PC-3 (cell line): Measurements from ENCODE around the gene TARS1. TPM values are rescaled to one million over a fixed set of nuclear protein-coding genes. Genes with fewer than 3 reads are reported as not detected.

Experiments
- ATAC-seq: fragments of 200-7000 bp; cut with Tn5 transposase; 2 replicates; pipeline ENCODE4 v1.9.1; 2020; ENCODE audit warnings: mild to moderate bottlenecking, moderate library complexity
- BruUV-seq: library from RNA; stranded (reverse); fragments of 400-500 nt; replicated peaks from 2 replicates; lab custom pipeline; 2021; lab: Mats Ljungman, UMichigan
- CTCF ChIA-PET: fragments of 300-600 bp; sonication (Branson Sonifier 250); formaldehyde crosslinking; loops from one replicate; lab custom pipeline; 2022; ENCODE audit warnings: antibody characterized with exemption; lab: Charles Lee
- POLR2A ChIA-PET: fragments of 300-600 bp; sonication (Branson Sonifier 250); formaldehyde crosslinking; loops from one replicate; lab custom pipeline; 2022; ENCODE audit warnings: antibody characterized with exemption; ENCODE audit not compliant: unreplicated experiment; lab: Charles Lee
- DNase-seq: peaks from one replicate; pipeline ENCODE4 v3.0.0-alpha.2; 2015
- H2AFZ ChIP-seq: fragments of 300-600 bp; sonication (generic); 2 replicates; pipeline ENCODE4 v1.6.0; 2016; ENCODE audit warnings: antibody characterized with exemption, low read length
- H3F3A ChIP-seq: fragments of 300-600 bp; sonication (generic); one replicate; pipeline ENCODE4 v1.6.0; 2017; ENCODE audit warnings: antibody characterized with exemption, low read length, control low read depth, mild to moderate bottlenecking; ENCODE audit not compliant: unreplicated experiment
- H3K27ac ChIP-seq: fragments of 300-600 bp; sonication (generic); 2 replicates; pipeline ENCODE4 v1.5.1; 2016; ENCODE audit warnings: mild to moderate bottlenecking, low read length
- H3K27me3 ChIP-seq: fragments of 300-600 bp; sonication (generic); 2 replicates; pipeline ENCODE4 v1.6.1; 2016; ENCODE audit warnings: low read length, mixed read lengths
- H3K36me3 ChIP-seq: fragments of 300-600 bp; sonication (generic); 2 replicates; pipeline ENCODE4 v1.6.1; 2016; ENCODE audit warnings: low read depth, mixed run types, low read length, mixed read lengths
- H3K4me1 ChIP-seq: fragments of 300-600 bp; sonication (generic); 2 replicates; pipeline ENCODE4 v1.5.1; 2016; ENCODE audit warnings: low read length; ENCODE audit not compliant: insufficient read depth
- H3K4me2 ChIP-seq: fragments of 300-600 bp; sonication (generic); 2 replicates; pipeline ENCODE4 v1.6.0; 2016; ENCODE audit warnings: low read length
- H3K4me3 ChIP-seq: fragments of 300-600 bp; sonication (generic); 2 replicates; pipeline ENCODE4 v1.5.1; 2016; ENCODE audit warnings: mild to moderate bottlenecking, low read length, mixed read lengths
- H3K79me2 ChIP-seq: fragments of 300-600 bp; sonication (generic); 2 replicates; pipeline ENCODE4 v1.6.1; 2017; ENCODE audit warnings: low read length, mixed read lengths
- H3K9ac ChIP-seq: fragments of 300-600 bp; sonication (generic); 2 replicates; pipeline ENCODE4 v1.6.0; 2016; ENCODE audit warnings: mild to moderate bottlenecking, low read length
- H3K9me2 ChIP-seq: fragments of 300-600 bp; sonication (generic); replicated peaks from 2 replicates; pipeline ENCODE4 v1.6.1; 2016; ENCODE audit warnings: mixed run types, low read length, mixed read lengths
- H3K9me3 ChIP-seq: fragments of 300-600 bp; sonication (generic); 2 replicates; pipeline ENCODE4 v1.6.1; 2016; ENCODE audit warnings: low read length, mixed read lengths
- H4K20me1 ChIP-seq: fragments of 300-600 bp; sonication (generic); 2 replicates; pipeline ENCODE4 v1.6.1; 2016; ENCODE audit warnings: low read length, mixed read lengths
- CTCF ChIP-seq: fragments of 300-600 bp; sonication (generic); conservative IDR thresholded peaks from 2 replicates; pipeline ENCODE4 v1.5.1; 2017; ENCODE audit warnings: antibody characterized with exemption, low read depth, mild to moderate bottlenecking, low read length
- EZH2 ChIP-seq: fragments of 300-600 bp; sonication (generic); IDR thresholded peaks from one replicate; pipeline ENCODE4 v1.6.1; 2017; ENCODE audit warnings: antibody characterized with exemption, mild to moderate bottlenecking, low read length; ENCODE audit not compliant: unreplicated experiment
- EZH2phosphoT487 ChIP-seq: fragments of 300-600 bp; sonication (generic); IDR thresholded peaks from 2 replicates; pipeline ENCODE4 v1.6.1; 2018; ENCODE audit warnings: mild to moderate bottlenecking, antibody characterized with exemption, low read length, borderline replicate concordance
- intact Hi-C: fragments of 100-400 bp; cut with micrococcal nuclease; formaldehyde crosslinking; loops from 2 replicates; pipeline ENCODE4 v1.9.0; 2023
- total RNA-seq: library from RNA; depleted of rRNA; stranded (reverse); fragments of >200 nt; gene quantifications from 2 replicates; pipeline ENCODE4 v1.2.3, GENCODE V29; 2014

The TARS1 gene
- total RNA-seq, 1 experiment from 2014 or later, result 221 TPM

- H3K9me2 ChIP-seq, result no peaks in the 10 kb centered on the region
- H3K4me1 ChIP-seq, result peaks cover 13% of the 10 kb centered on the region; the same call in 1 of the 2 replicates
- BruUV-seq, result no TSS peak
- H4K20me1 ChIP-seq, result peaks cover 43% of the 10 kb centered on the region
- no peaks in the 10 kb centered on the region for H3K9me3 ChIP-seq
- CTCF ChIA-PET, result no interaction called here
- POLR2A ChIA-PET, result no interaction called here
- H3K27me3 ChIP-seq, result no peaks in the 10 kb centered on the region
- H3K9ac ChIP-seq, result no peak overlapping the region
- no peak overlapping the region for H2AFZ ChIP-seq
- intact Hi-C loops, result no loop called here
- peaks cover 67% of the 10 kb centered on the region for H3K36me3 ChIP-seq
- no peaks in the 10 kb centered on the region for H3F3A ChIP-seq
- ATAC-seq (no peak), DNase-seq (no peak)
- H3K79me2 ChIP-seq, result peaks cover 78% of the 10 kb centered on the region
- no peak overlapping the region for H3K27ac ChIP-seq
- H3K4me2 ChIP-seq, result no peak overlapping the region
- TF ChIP-seq EZH2 (no peak), CTCF (no peak), EZH2phosphoT487 (no peak)
- H3K4me3 ChIP-seq, result no peak overlapping the region
Measured at GRCh38 chr5:33448118-33448517, 7.4 kb downstream of the TARS1 start.

GRCh38 chr5:33457126-33457525, 16.4 kb downstream of the TARS1 start:
- Histone ChIP-seq H3K27me3 (no peaks in the 10 kb centered on the region), H3F3A (no peaks in the 10 kb centered on the region), H3K9ac (no peak overlapping the region), H3K79me2 (peaks cover 10% of the 10 kb centered on the region; the same call in 1 of the 2 replicates), H3K4me2 (no peak overlapping the region), H3K9me2 (no peaks in the 10 kb centered on the region), H3K27ac (no peak overlapping the region), H2AFZ (no peak overlapping the region), H3K36me3 (peaks cover 87% of the 10 kb centered on the region), H3K9me3 (no peaks in the 10 kb centered on the region), H3K4me3 (no peak overlapping the region), H4K20me1 (0 out of 2 replicates have a peak, but pooled peaks cover 3% of the 10 kb centered on the region), H3K4me1 (no peaks in the 10 kb centered on the region)
- ATAC-seq (no peak), DNase-seq (no peak)
- POLR2A ChIA-PET, result no interaction called here
- CTCF ChIA-PET, result no interaction called here
- BruUV-seq, result no TSS peak
- intact Hi-C loops, result no loop called here
- TF ChIP-seq EZH2phosphoT487 (no peak), EZH2 (no peak), CTCF (no peak)

- Histone ChIP-seq H4K20me1 (no peaks in the 10 kb centered on the region), H3K4me2 (no peak overlapping the region), H3F3A (no peaks in the 10 kb centered on the region), H3K79me2 (peaks cover 7% of the 10 kb centered on the region; the same call in 1 of the 2 replicates), H3K4me3 (no peak overlapping the region), H3K36me3 (peaks cover 90% of the 10 kb centered on the region), H3K27me3 (no peaks in the 10 kb centered on the region), H3K4me1 (no peaks in the 10 kb centered on the region), H3K9me2 (no peaks in the 10 kb centered on the region), H3K9me3 (no peaks in the 10 kb centered on the region), H3K9ac (no peak overlapping the region), H3K27ac (no peak overlapping the region), H2AFZ (no peak overlapping the region)
- ATAC-seq (no peak), DNase-seq (no peak)
- ChIA-PET CTCF (no interaction called here), POLR2A (no interaction called here)
- intact Hi-C loops, result no loop called here
- no TSS peak for BruUV-seq
- TF ChIP-seq EZH2phosphoT487 (no peak), EZH2 (no peak), CTCF (no peak)
Measured at GRCh38 chr5:33457817-33458216, 17.1 kb downstream of the TARS1 start.
